GM21447 (cell line): Measurements from ENCODE around the gene HLCS.

Experiments
- ATAC-seq: cut with Tn5 transposase; IDR thresholded peaks from one replicate; pipeline ENCODE4 v1.9.1; 2021; ENCODE audit not compliant: unreplicated experiment

HLCS gene

DNA sequence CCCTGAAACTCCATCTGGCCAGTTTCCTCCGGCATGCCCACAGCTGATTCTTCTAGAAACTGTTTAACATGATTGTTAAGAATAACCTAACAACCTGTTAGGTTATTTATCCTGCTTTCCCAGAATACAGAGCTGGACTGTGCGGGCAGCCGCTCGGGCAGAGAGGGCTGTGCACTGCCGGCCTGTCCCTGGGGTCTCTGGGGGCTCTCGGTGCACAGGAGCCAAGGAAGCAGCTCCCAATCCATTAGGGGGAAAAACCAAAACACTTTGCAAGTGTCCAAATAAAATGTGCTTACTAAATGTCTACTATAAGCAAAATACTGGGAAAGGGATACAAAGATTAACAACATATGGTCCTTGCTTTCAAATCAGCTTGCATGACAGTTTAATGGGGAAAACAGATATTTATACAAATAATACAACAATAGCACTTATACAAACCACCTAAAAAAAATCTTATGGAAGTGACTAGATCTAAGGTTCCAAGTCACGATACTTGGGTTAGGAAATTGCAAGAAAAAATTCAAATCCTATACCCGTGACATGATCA lies 50.7 kb downstream of the HLCS start:
- ATAC-seq, result no peak

DNA sequence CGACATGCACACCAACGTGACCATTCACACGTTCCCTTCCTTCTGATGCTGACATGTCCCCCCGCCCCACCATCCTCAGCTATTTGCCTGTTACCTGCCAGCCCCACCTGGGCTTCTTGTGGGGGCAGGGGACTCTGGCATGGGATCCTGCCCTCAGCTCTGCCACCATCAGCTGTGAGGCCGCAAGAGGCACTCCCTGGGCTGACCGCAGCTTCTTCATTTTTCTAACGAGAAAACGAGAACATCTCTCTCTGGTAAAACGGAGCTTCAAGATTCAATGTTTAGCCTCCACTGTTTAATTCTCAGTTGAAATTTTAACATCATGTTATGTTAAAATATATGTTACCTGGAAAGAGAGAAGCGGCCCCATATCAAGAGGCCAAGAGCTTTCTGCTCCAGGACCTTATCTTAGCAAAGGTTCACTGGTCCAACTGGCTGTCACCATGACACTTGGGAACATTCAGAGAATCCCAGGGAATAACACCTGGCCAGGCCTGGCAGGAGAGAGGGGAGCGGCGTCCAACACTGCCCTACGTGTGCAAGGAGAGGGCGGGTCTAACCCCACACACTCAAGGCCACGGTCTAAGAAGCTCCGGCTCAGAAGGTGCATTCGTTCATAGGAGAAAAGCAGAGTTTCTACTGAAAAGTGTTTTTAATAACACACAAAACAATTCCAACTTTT lies 51.3 kb downstream of the HLCS start:
- ATAC-seq, result no peak

DNA sequence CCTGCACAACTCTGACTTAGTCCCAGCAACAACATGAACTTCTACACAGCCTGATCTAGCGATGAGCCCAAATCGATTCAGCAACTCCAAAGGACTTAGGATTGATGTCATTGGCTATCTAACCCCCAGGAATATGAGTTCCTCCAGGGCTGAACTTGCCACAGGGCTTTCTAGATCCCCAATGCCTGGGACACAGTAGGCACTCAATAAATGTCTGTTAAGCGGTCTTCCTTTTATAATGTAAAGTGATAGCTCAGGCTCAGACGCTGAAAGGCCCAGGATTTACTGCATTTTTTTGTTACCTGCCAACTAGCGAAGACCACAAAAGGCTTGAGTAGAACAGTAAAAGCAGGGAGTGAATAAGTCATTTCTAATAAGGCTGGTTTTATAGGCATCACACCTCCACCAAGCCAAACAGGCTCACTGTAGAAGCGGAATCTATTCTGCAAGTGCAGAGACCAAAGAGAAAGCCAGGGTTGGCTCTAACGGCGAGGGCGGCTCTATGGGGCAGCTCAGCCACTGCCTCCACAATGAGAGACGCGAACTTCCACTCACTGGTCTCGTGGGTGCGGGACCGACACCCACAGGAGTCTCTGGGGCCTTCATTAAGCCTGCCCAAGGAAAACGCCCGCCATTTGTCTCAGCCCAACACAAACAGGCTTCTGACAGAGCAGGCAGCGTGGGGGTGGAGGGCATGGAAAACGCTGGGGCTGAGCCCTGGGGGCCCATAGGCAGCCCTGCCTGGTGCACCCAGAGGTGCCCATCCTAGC lies 52.0 kb downstream of the HLCS start:
- no peak for ATAC-seq

DNA sequence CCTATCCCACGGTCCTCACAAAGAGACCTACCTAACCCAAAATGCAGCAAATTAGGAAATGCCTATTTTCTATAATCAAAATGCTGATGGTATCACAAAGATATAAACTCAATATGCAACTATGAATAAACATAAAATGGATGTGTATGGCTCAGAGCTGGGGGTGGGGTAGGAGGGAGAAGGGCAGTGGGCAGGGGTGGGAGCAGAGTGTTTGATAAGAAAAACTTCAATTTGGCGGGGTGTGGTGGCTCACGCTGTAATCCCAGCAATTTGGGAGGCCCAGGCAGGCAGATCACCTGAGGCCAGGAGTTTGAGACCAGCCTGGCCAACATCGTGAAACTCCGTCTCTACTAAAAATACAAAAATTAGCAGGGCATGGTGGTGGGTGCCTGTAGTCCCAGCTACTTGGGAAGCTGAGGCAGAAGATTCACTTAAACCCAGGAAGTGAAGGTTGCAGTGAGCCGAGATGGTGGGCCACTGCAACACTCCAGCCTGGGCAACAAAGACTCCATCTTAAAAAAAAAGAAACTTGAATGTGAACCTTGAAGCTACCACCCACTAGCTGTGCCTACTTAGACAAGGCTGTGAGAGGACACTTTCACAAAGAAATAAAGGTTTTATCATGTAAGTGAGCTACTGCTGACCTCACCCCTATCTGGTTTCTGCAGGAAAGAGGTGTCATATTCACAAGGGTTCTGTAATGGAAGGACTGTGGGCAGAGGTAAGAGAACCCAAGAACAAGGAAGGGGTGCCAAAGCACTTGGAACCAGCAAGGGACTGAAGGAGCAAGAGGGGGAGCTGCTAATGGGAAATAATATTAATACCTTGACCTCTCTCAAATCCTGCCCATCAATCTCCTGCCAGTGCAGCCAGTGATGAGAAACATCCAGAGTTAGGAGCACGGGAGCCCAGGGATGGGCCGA lies 53.0 kb downstream of the HLCS start:
- ATAC-seq, result no peak

DNA sequence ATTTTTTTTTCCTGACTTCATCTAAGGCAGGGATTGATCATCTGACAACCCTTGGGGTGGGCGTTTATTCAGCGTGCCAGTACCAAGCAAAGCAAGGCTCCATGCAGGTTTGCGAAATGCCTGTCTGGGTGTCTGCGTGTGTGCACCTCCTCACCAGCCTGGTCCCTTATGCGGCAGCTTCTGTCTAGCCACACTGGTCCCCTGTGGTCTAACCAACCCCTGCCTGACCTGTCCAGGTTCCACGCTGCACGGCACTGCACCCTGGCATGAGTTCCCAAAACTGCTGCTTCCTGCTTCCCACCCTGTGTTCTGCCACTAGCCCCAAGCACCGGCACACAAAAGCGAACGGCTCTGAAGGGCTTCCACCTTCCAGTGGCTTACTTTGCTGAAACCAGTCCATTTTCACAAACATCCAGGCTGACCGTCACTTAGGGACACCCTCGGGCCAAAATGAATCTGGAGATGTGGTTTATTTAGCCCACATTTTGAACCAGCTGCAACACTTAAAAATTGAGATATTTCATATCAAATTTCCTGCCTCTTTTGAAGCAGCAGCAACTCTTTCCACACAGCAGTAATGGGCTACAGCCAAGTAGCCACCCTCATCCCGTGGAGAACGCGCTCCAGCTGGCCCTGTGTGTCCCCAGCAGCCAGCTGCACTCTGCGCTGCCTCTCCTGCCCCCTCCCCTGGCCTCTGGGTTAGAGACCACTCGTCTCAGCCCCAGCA lies 55.7 kb downstream of the HLCS start:
- ATAC-seq, result no peak

DNA sequence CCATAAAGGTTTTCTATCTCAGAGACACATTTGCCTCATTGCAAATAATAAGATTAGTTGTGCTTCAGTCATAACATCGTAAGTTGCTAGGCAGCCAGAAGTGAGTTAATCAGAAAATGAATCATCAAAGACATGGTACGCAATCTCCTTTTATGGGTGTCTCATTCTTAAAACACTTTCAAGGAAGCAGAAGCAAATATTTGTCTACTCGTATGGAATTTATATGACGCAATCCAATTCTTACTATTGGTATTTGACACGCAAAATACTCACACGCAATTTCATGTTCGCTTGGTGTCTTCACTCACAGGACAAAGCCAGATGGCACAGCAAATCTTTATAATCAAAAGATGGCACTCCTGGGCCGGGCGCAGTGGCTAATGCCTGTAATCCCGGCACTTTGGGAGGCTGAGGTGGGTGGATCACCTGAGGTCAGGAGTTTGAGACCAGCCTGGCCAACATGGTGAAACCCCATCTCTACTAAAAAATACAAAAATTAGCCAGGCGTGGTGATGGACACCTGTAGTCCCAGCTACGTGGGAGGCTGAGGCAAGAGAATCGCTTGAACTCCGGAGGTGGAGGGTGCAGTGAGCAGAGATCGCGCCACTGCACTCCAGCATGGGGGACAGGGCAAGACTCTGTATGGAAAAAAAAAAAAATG lies 56.4 kb downstream of the HLCS start:
- ATAC-seq, result no peak

DNA sequence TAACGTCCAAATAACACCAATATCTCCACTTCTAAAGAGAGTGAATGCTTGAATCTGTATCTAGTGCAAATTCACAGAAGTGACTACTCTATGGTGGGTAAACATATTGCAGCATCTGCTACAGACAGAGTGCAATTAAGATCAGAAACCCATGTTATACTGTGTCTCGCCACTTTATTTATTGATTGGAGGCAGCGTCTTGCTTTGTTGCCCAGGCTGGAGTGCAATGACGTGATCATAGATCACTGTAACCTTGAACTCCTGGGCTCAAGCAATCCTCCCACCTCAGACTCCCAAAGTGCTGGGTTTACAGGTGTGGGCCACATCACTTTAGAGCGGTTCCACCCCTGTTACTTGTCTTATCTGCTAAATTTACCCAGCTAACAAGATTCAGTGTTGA lies 57.0 kb downstream of the HLCS start:
- ATAC-seq, result no peak

DNA sequence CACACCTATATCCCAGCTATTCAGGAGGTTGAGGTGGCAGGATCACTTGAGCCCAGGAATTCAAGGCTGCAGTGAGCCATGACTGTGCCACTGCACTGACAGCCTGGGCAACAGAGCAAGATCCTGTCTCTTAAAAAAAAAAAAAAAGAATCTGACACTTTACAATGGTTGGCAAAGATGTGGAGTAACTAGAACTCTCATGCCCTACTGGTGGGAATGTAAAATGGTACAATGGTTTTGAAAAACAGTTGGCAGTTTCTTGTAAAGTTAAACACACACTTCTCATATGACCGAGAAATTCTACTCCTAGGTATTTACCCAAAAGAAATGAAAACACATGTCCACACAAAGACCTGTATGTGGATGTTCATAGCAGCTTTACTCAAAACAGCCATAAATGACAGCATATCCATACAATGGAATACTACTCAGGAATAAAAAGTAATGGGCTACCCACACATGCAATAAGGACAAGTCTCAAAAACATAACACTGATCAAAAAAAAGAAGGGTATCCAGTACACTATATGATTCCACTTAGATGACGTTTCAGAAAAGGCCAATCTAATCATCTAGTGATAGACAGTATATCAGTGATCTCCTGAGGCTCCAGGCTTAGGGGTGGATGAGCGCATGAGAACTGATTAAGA lies 58.1 kb downstream of the HLCS start:
- ATAC-seq, result no peak

DNA sequence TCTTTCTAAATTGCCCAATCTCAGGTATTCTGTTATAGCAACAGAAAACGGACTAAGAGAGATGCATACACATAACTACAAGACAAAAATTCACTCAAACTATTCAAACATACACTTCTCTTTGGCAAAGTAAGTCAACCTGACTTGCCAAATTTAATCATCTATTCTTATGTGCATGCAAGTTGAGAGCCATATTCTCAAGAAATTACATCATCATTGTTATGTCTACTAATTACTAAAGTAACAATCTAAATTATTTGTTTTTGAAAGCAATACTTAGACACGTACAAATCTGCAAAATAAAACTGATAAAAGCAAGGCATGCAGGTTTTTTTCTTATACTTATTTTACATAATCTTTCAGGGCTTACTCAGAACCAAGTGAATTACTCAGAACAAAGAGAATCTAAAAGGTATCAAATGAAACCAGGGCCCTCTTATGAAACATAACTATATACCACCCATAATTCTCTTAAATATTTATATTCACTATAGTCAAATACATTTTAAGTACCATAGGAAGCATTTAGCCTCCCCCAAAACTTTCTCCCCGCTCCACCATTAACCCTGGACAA lies 62.3 kb downstream of the HLCS start:
- no peak for ATAC-seq

DNA sequence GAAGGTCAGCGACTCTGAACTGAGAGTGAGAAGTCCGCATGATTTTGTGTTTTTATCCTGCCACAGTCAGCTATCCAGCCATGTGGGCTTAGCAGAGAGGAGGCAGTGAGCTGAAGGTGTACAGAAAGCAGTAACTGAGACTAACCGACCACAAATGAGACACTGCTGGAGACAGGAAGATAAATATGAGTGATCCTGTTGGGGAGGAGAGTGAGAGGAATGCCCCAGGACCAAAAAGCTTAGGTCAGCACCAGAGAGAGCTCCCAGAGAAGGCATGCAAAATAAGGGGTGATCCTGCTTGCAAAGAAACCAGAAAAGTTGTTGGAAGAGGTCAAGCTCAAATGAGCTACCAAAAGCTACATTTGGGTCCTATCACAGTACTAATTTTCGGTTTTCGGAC lies 63.7 kb downstream of the HLCS start:
- no peak for ATAC-seq

DNA sequence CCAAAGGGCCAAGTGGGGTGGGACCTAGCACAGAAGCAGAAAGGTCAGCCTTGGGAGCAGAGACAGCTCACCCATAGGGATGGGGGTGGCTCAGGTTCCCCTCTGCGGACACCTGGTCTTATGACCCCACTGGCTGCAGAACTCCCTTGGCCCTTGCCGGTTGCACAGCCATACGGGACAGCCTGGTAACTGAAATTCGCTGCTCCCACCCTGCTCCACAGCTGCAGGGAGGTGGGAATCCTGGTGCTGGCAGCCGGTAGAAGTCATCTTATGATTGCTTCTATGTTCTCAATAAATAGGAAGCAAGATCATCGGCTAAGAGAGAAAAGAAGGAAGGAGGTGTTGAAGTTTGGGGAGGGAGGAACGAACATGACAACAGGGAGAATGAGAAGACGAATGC lies 64.1 kb downstream of the HLCS start:
- no peak for ATAC-seq

DNA sequence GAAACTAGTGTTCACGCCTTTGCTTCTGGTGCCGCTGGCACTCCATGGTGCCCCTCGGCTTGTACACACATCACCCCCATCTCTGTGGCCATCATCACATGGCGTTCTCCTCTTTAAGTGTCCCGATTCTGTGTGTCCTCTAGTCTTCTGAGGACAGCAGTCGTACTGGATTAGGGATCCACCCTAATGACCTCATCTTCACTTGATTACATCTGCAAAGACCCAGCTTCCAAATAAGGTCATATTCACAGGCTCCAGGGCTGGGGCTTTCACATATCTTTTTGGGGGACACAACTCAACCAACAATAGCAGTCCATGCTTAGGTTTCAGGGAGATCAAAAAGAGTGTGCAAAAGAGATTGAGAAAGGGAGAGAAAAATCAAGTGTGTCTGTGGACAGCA lies 64.9 kb downstream of the HLCS start:
- ATAC-seq, result no peak

DNA sequence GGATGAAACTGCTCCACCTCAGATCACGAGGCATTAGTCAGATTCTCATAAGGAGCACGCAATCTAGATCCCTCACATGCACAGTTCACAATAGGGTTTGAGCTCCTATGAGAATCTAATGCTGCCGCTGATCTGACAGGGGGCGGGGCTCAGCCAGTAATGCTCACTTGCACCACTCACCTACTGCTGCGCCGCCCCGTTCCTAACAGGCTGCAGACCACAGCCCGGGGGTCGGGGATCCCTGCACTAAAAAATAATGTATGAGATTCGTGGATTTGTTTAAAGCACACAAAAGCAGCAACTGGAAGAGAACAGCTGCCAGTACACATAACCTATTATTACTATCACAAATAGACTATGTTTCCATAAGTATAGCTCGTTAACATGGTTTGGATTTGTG lies 72.9 kb downstream of the HLCS start:
- no peak for ATAC-seq

DNA sequence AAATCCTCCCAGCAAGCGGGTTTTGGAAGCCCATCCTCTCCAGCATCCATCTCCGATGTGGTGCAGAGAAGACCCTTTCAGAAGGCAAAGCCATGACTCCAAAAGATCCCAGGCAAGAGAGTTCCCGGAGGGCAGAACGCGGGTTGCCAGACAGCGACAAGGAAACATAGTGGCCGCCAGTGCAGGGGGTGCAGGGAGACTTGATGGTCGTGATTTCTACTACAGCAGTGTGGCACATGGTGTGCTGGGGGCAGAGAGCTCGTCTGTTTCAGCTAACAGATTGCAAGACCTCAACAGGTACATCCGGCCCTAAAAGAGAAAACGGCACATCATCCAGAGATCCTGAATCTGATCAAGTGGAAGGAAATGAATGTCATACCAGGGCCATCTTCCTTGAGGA lies 74.3 kb downstream of the HLCS start:
- no peak for ATAC-seq

DNA sequence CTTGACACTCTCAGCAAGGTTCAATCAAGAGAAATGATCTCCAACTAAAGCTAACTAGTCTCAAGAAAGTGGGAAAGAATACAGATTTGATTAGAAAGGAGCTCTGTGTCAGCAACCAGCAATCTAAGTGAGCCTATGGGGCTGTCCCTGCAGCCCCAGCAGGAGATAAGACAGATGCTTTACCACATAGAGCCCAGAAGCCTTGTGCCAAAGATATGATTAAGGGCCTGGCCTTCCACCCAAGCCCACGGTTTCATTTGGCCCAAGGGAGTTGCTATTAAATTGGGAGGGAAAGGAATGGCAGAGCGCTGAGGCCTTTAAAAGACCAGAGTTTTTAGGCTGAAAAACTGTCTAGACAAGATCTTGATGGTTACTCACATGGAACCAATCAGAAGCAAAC lies 74.8 kb downstream of the HLCS start:
- ATAC-seq, result no peak

DNA sequence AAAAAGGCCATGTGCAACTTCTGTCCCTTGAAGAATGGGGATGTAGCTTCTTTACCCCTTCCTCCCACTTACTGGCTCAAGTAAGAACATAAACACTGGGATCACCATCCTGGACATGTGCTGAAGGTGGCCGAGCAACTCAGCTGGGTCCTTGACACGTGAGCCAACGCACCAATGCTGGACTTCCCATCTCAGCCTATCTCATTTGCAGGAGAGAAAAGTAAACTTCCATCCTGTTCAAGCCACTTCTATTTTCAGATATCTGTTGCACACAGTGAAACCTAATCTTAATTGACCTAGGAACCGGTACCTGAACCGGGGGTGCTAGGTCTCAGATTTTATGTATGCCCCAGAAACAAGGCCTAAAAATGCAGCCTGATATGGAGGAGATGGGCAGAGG lies 75.3 kb downstream of the HLCS start:
- no peak for ATAC-seq

DNA sequence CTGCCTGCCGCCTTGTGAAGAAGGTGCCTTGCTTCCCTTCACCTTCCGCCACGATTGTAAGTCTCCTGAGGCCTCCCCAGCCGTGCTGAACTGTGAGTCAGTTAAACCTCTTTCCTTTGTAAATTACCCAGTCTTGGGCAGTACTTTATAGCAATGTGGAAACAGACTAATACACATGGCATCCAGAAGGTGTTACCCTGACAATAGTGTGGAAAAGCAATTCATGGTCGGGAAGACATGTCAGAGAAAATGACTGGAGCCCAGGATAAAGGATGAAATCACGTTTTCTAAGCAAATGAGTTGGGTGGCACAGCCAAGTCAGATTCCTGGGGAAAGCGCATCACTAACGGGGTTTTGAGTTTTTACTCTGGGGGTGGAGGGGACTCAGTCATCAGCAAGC lies 76.4 kb downstream of the HLCS start:
- ATAC-seq, result no peak

DNA sequence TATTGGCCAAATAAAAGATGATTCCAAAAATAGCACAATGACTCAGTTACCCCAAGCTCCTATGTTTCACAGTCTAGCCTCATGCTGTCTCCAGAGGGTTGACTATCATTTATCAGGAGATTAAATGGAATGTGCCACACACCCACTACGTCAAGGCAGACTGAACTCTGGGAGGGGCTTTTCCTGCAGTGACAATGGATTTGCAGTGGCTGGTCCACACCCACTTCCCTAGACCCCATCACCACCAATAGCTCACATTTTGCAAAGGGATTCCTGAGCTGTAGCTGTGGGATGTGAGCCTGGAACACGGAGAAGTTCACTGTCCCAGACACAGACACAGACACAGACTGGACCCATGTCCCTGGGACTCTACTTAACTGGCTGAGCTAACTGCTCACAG lies 77.1 kb downstream of the HLCS start:
- no peak for ATAC-seq

DNA sequence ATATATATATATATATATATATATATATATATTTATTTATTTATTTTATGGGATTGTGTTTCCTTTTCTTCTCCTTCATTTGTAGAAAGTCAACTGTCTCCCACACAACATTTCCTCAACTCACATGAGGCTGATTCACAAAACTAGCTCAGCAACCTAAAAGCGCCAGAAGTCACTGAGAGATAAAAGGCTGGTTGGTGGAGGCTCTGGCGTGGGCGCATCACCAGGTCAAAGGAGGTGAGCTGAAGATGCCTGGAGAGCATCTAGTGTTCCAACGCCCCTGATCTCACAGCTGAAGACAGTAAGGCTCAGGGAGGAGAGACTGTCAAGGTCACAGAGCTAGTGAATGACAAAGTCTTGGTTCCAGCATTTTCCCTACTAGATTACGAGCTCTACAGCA lies 78.0 kb downstream of the HLCS start:
- no peak for ATAC-seq
